HG02884 (cell line): Measurements from ENCODE around the gene ZNRF3.
"Not testable (repeated sequence)": the region's sequence is repeated elsewhere in the genome, so short reads cannot be mapped to it uniquely, and the experiment has no call there.

Experiments used
- ATAC-seq: cut with Tn5 transposase; IDR thresholded peaks from one replicate; pipeline ENCODE4 v1.9.1; 2021; ENCODE audit warnings: mild to moderate bottlenecking, moderate library complexity; ENCODE audit not compliant: unreplicated experiment

Gene ZNRF3

GRCh38 chr22:29000641-29001040 is 117.3 kb downstream of the ZNRF3 start:
- no peak for ATAC-seq

DNA sequence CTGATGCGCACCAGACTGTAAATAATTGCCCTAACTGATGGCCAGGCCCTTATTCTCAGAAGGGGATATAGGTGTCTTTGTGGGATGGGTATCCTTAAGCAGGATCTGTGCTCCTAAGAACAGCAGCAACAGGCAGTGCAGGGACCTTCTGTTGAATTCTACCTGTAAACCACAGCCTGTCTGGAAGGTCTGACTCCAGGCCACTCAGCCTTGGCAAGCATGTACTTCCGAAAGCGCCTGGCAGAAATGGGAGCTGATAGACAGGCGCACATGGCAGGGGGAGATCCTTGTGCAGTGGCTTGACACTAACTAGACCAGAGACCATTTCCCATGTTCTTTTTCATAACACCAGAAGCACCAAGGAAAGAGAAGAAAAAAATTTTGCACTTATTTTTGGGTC is 119.2 kb downstream of the ZNRF3 start:
- no peak for ATAC-seq

DNA sequence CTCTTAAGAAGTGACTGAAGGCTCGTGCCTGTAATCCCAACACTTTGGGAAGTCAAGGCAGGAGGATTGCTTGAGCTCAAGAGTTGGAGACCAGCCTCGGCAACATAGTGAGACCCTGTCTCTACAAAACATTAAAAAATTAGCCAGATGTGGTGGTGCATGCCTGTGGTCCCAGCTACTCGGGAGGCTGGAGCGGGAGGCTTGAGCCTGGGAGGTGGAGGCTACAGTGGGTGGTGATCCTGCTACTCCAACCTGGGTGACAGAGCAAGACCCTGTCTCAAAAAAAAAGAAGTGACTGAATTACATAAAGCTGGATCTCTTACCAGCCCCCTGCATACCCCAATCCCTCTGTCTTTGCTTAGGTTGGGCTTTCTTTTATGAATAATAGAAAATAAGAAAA is 120.2 kb downstream of the ZNRF3 start:
- no peak for ATAC-seq

- no peak for ATAC-seq
These were observed 120.7 kb downstream of the ZNRF3 start for GRCh38 chr22:29003975-29004646.

DNA sequence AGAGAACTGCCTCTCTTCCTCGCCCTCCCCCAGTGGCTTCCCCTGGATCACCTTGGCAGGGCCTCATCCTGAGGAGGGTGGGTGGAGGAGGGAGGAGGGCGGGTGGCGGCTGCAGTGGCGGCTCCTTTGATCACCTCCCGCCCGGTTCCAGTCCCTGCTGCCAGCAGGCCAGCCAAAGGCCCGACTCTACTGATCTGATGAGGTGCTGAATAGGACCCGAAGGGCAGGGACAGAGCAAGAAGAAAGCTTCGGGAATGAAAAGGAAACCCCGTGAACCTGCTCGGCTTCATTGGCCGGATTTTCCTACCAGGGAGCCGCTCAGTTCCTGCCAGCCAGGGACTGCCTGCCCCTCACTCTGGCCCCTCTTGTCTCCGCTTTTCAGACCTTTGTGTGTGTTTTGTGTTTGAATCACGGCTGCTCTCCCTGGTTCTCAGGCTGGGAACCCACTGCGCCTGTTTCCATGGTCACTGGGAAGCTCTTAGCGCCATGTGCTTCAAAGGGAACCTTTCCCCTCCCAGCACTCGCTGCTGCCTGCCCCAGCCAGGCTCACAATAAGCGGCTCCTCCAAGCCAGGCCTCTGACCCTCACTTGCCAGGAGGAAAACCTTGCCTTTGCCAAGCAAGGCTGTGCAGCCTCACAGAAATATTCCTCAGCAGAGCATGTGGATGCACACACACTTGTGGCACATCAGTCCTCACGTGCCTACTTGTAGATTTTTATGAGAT is 121.4 kb downstream of the ZNRF3 start:
- ATAC-seq, result no peak

- not testable (repeated sequence) for ATAC-seq
These were observed 122.4 kb downstream of the ZNRF3 start for GRCh38 chr22:29005754-29006153.

GRCh38 chr22:29006346-29006745 is 123.0 kb downstream of the ZNRF3 start:
- ATAC-seq, result no peak

DNA sequence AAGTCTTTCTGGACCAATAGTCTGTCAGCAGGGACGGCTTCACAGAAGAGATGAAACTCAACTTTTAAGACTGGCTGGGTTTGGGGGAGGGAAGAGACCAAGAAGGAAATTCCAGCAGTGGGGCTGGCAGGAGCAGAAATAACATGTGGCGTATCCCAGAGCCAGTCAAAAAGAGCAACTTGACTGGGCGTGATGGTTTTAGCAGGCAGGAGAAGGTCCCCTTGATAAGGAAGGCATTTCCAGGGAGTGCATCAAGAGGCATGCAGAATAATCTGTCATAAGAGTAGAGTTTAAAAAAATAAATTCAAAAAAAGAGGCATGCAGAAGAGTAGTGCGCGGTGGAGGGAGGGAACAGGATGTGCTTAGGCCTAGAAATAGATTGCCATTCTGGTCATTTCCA is 125.8 kb downstream of the ZNRF3 start:
- no peak for ATAC-seq

DNA sequence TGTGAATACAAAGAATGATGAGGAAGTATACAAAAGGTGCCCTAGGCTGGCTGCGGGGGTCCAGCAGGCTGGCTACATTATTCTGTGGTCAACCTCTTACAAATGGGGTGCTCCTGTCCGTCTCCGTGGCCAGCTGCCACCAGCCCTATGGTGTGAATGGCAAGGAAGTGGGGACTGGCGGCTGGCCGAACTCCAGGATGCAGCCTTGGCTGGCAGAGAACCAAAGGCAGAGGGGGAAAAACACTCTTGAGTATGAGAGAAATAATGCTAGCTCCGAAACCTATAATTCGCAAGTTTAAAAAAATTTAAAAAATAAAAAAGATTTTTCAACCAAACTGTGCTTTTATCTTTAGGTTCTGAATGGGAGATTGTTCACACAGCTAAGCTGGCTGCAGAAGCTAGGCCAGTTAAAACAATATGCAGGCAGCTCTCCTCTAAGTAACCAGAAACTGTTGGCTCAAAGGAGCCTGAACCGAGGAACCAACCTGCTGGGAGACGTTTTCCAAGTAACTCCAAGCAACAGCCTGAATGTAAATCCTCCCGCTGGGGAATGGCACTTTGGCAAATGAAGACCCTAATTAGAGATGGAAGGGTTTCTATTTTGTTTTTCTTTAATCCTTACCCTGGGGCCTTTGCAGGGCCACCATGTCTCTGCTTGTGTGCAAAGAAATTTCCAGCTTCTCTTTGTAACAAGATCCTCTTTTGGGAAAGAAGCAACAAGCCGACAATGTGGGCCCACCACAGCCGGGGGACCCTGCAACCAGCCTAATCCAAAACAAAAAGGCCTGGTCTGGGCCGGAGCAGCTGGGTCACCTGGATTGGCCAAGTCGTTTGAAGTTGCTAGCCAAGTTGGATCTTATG is 128.1 kb downstream of the ZNRF3 start:
- no peak for ATAC-seq

DNA sequence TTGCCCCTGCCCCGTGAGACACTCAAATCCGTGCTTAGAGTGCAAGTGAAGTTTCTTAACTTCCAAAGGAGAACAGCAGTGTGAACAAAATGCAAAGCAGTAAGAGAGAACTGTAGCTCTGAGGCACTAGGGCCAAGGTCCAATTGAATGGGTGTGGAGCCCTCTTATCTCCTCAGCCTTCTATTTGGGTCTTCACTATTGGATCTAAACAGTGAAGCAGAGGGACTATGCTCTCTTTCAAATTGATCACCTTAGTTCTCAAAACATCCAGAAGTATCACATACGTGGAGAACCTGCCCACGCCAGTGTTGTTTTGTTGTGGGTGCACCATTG is 128.7 kb downstream of the ZNRF3 start:
- ATAC-seq, result no peak

- no peak for ATAC-seq
These were observed 129.6 kb downstream of the ZNRF3 start for GRCh38 chr22:29012952-29013351.

- ATAC-seq, result no peak
These were observed 130.9 kb downstream of the ZNRF3 start for GRCh38 chr22:29014293-29014692.

DNA sequence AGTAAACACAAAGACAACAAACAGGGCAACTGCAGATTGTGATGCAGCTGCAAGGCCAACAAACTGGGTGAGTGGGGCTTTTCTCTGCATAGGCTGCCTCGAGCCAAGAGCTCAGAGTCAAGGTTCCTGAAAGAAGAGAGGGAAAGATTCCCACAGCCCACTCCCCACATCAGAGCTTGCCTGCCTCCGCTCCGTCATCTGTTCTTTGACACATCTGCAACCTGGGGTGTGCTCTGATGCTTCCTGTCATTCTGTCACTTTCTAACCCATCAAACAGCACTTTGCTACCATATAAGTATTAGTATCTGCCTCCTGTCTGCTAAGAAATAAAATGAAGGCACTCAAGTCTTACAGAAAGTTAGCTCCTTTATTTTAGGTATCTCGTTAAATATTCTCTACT is 131.4 kb downstream of the ZNRF3 start:
- no peak for ATAC-seq

- ATAC-seq, result no peak
These were observed 132.9 kb downstream of the ZNRF3 start for GRCh38 chr22:29016067-29016938.

DNA sequence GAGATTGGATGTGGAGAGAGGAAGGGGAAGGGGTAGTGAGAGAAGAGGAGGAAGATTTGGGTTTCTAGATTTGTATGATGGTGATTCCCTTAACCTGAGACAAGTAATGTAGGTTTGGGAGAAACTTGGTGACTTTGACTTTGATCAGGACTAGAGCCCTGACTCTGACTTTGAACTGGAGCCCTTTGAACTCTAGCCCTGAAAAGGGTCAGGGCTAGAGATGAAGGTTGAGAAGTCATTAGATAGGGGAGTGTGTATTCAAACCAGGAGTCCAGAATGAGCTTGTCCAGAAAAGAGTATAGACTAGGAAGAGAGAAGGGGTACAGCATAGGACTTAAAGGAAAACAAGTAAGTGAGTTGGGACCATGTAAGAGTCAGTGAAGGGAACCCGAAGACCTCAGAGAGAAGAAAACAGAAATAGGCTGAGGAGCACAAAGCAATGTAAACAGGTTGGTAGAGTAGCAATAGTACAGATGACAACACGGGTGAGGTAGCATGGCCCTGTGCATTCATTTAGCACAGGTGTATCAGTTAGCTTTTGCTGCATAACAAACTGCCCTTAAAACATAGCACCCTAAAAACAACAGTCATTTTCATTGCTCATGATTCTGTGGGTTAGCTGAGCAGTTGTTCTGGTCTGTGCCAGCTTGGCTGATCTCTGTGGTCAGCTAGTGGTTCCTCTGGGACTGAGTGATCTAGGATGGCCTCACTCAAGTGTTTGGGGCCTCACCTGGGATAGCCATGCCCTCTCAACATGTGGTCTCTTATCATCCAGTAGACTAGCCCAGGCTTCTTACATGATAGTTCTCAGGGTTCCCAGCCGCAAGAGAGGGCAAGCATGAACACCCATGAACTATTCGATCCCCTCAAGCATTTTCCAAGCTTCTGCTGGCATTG is 135.2 kb downstream of the ZNRF3 start:
- no peak for ATAC-seq

DNA sequence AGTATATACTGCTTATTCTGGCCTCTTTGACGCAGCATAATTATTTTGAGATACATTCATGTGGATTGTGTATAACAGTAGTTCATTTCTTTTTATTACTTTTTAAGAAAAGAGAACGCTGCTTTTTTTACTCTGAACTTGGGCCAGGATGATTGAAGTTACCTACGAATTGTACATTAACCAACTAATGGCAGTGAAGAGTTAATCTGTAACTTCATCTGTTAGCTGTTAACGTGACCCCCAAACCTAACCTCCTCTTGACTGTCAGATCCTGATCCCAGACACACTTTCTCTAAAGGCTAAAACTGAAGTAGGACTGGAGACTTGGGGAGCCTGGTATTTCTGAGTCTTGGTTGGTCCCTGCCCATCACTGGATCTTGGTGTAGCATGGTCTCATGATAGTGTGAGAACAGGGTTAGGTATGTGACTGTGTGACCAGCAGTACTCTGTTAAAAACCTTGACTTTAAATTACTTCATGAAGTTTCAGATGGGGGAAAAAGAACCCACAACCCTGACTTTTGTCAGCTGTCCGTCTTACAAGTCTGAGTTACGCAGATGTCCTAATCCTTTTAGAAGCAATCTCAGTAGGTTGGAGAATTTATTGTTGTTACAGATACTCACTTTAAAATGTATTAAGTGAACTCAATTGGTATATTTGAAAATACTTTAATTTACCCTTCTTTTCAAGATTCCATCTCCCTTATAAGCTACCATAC is 138.9 kb downstream of the ZNRF3 start:
- no peak for ATAC-seq

DNA sequence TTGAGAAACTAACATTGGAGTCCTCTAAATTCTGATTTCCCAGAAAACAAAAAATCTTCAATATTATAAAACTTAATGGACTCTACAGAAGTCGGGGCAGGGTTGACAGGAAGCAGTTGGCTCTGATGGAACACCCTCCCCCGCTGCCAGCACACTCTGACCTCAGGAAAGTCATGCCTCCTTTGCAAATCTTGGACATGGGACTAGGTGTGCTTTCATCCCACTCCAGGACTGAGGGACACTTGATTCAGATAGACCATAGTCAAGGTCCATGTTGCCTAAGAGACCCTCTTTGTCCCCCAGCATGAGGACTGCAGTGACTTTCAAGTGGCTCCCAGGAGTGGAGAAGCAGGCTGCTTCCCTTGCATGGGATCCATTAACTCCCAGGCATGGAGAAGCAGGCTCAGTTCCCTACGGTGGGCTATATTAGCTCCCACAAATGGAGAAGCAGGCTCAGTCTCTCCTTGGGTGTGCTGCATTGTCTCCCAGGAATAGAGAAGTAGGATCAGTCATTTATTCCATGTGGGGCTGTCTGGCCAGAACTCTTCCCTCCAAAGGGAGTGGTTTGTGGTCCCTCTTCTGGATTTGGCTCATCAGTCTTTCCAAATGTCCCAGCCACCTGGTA is 139.9 kb downstream of the ZNRF3 start:
- no peak for ATAC-seq

GRCh38 chr22:29026579-29026978 is 143.2 kb downstream of the ZNRF3 start:
- no peak for ATAC-seq

DNA sequence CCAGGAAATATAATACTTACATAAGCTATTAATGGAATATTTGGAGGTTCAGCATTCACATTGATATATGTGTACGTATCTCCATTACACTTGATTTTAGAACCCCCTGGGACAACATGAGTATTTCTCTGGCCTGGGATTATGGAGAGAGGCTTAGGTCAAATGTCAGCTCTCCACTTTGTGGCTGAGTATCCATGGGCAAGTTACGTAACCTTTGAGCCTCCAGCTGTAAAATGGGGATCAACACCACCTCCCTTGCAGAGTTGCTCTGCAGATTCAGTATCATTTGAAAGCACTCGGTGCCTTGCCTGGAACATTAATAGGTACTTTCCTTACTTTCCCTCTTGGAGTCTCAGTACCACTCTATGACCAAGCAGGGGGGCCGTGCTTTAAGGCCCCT is 145.1 kb downstream of the ZNRF3 start:
- ATAC-seq, result no peak
